Activated B cell treated with CpG ODN at 0.5 μM for 24 hours (primary cell): ENCODE data around the gene ASTN1. TPM values are rescaled to one million over a fixed set of nuclear protein-coding genes. Genes with fewer than 3 reads are reported as not detected.

Source experiments
- ATAC-seq: fragments of 200-7000 bp; cut with Tn5 transposase; one replicate; pipeline ENCODE4 v1.10.0; 2021; ENCODE audit warnings: low read depth, mild to moderate bottlenecking, moderate library complexity
- CTCF ChIA-PET: fragments of 350-600 bp; sonication (Branson Sonifier 250); formaldehyde crosslinking; loops from one replicate; lab custom pipeline; 2021; ENCODE audit warnings: antibody characterized with exemption; lab: Charles Lee
- POLR2A ChIA-PET: fragments of 350-600 bp; sonication (Branson Sonifier 250); formaldehyde crosslinking; loops from one replicate; lab custom pipeline; 2021; ENCODE audit warnings: antibody characterized with exemption; lab: Charles Lee
- DNase-seq: peaks from one replicate; pipeline ENCODE4 v3.0.0; 2022
- H3K27ac Mint-ChIP-seq: one replicate; pipeline ENCODE4 v1.8.0; 2020; ENCODE audit warnings: mixed read lengths
- H3K27me3 Mint-ChIP-seq: one replicate; pipeline ENCODE4 v1.8.0; 2021; ENCODE audit warnings: mixed read lengths
- H3K36me3 Mint-ChIP-seq: one replicate; pipeline ENCODE4 v1.8.0; 2021; ENCODE audit warnings: low read depth, mixed read lengths
- H3K4me1 Mint-ChIP-seq: one replicate; pipeline ENCODE4 v1.8.0; 2021; ENCODE audit warnings: mixed read lengths
- H3K4me3 Mint-ChIP-seq: one replicate; pipeline ENCODE4 v1.8.0; 2020; ENCODE audit warnings: mild to moderate bottlenecking, mixed read lengths
- H3K9me3 Mint-ChIP-seq: one replicate; pipeline ENCODE4 v1.8.0; 2020; ENCODE audit warnings: mixed read lengths
- intact Hi-C: fragments of 100-400 bp; cut with micrococcal nuclease; formaldehyde crosslinking; loops from one replicate; pipeline ENCODE4 v1.15.1; 2024
- total RNA-seq: library from RNA; stranded (reverse); gene quantifications from 2 replicates; pipeline ENCODE4 v1.2.3, GENCODE V29; 2022
- TF ChIP-seq, protein P1 (sequence below): fragments of 200-600 bp; IDR thresholded peaks from one replicate; pipeline ENCODE4 v1.8.0; 2022; ENCODE audit warnings: antibody characterized with exemption, mild to moderate bottlenecking

The ASTN1 gene
- total RNA-seq, 1 donor from 2014 or later, result not detected

DNA sequence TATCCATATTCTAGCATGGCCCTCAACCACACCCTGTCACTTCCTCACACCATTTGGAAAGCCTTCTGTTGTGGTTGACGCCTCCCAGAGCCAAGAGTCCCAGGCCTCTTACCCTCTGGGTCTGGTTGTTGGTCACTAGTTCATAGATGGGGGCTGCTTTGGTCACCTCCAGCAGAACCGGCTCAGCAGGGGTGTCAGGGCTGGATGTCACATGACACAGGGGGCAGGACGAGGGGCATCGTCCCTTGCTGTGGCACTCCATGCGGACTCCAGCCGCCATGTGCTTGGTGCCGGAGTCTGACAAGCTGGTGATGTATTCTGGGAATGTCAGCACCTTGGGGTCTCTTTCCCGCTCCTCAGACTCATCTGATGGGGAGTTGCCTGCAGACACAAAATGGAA lies 270.1 kb downstream of the ASTN1 start:
- H3K36me3 Mint-ChIP-seq, result no peaks in the 10 kb centered on the region
- DNase-seq, result no peak
- H3K9me3 Mint-ChIP-seq, result no peaks in the 10 kb centered on the region
- ATAC-seq, result no peak
- H3K27ac Mint-ChIP-seq, result no peak overlapping the region
- CTCF ChIA-PET, result no interaction called here
- H3K27me3 Mint-ChIP-seq, result peaks cover 12% of the 10 kb centered on the region
- intact Hi-C loops, result no loop called here
- POLR2A ChIA-PET, result no interaction called here
- no peak overlapping the region for H3K4me3 Mint-ChIP-seq
- TF ChIP-seq, protein P1, sequence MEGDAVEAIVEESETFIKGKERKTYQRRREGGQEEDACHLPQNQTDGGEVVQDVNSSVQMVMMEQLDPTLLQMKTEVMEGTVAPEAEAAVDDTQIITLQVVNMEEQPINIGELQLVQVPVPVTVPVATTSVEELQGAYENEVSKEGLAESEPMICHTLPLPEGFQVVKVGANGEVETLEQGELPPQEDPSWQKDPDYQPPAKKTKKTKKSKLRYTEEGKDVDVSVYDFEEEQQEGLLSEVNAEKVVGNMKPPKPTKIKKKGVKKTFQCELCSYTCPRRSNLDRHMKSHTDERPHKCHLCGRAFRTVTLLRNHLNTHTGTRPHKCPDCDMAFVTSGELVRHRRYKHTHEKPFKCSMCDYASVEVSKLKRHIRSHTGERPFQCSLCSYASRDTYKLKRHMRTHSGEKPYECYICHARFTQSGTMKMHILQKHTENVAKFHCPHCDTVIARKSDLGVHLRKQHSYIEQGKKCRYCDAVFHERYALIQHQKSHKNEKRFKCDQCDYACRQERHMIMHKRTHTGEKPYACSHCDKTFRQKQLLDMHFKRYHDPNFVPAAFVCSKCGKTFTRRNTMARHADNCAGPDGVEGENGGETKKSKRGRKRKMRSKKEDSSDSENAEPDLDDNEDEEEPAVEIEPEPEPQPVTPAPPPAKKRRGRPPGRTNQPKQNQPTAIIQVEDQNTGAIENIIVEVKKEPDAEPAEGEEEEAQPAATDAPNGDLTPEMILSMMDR, result no peak
- peaks cover 6% of the 10 kb centered on the region for H3K4me1 Mint-ChIP-seq

DNA sequence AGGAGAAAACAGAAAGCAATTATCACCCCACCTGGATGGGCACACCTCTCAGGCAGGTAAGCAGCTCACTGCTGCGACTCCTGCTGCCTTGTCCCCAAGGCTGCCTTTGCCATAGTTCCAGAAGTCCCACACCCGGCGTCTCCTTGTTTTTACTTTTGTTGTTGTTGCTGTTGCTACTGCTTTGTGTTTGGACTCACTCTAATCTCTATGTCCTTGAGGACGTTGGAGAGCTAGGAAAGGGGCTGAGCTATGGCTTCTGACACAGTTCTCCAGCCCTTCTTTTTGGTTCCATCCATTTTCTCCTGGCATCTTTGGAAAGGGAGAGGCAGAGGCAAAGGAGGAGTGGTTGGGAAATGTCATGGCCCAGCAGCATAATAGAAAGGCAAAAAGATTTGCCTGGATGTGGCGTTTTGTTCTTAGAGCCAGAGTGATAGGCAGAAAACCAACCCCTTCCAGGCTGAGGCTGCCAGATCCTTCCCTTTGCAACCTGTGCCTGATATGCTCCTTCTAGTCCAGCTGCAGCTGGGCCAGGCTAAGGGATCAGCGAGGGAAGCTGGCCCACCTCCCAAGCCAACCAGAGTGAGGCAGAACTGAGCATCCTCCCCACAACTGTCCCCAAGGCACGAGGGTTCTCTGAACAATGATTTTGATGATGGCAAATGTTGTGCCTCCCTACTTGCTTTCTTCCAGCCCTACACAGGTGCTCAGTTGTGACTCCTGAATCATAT lies 270.7 kb downstream of the ASTN1 start:
- no peak overlapping the region for H3K4me3 Mint-ChIP-seq
- no peaks in the 10 kb centered on the region for H3K36me3 Mint-ChIP-seq
- intact Hi-C loops, result no loop called here
- no peaks in the 10 kb centered on the region for H3K9me3 Mint-ChIP-seq
- no peak overlapping the region for H3K27ac Mint-ChIP-seq
- ChIA-PET POLR2A (no interaction called here), CTCF (no interaction called here)
- H3K27me3 Mint-ChIP-seq, result peaks cover 12% of the 10 kb centered on the region
- DNase-seq (no peak), ATAC-seq (no peak)
- H3K4me1 Mint-ChIP-seq, result peaks cover 6% of the 10 kb centered on the region
- TF ChIP-seq, protein P1, result no peak

DNA sequence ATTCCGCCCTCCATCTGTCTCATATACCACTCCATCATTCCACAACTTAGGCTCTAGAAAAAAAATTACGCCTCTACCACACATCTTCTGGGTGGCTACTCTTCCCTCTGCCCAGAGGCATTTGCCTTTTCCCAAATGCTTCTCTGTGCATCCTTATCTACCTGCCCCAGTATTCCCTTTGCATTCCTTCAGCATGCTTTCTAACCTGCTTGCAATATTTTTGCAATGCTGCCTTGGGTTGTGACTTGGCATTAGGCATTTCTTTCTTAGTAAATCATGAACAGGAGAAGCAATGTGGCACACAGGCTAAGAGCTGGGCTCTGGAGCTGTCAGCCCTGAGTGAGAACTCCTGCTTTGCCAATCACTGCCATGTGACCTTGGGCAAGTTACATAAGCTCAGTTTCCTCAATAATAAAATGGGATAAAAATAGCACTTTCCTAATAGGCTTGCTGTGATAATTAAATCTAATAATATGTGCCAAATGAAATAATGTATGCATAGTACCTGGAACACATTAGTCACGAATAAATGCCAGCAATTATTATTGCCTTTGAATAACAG lies 276.0 kb downstream of the ASTN1 start:
- TF ChIP-seq, protein P1, result no peak
- H3K9me3 Mint-ChIP-seq, result no peaks in the 10 kb centered on the region
- peaks cover 13% of the 10 kb centered on the region for H3K27me3 Mint-ChIP-seq
- CTCF ChIA-PET, result no interaction called here
- no peak overlapping the region for H3K27ac Mint-ChIP-seq
- DNase-seq (no peak), ATAC-seq (no peak)
- H3K36me3 Mint-ChIP-seq, result no peaks in the 10 kb centered on the region
- no peak overlapping the region for H3K4me3 Mint-ChIP-seq
- POLR2A ChIA-PET, result no interaction called here
- intact Hi-C loops, result no loop called here
- H3K4me1 Mint-ChIP-seq, result no peaks in the 10 kb centered on the region

DNA sequence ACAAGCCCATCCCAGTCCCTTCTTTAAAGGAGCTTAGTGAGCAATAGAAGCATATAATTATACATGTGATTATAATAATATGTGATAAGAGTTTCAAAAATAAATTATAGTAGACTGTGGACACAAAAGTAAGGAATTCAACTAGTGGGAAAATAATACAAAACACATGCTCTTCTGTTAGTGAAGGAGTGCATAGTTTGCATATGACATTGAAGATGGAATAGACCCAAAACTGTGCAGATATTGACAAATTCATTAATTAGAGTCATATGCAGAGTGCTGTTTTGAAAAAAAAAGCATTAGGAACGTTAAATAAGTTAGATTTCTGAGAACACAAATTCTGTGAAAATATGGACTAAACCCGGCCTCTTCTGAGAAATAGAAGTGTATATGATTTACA lies 278.8 kb downstream of the ASTN1 start:
- intact Hi-C loops, result no loop called here
- Mint-ChIP-seq H3K9me3 (no peaks in the 10 kb centered on the region), H3K27ac (no peak overlapping the region), H3K27me3 (peaks cover 13% of the 10 kb centered on the region), H3K4me1 (no peaks in the 10 kb centered on the region), H3K36me3 (no peaks in the 10 kb centered on the region), H3K4me3 (no peak overlapping the region)
- ATAC-seq, result no peak
- no peak for DNase-seq
- CTCF ChIA-PET, result interaction anchor here (1.6 kb wide), 1 partner anchor 12 kb away, joined by 4 read pairs; no protein-coding TSS in a partner anchor
- TF ChIP-seq, protein P1, result no peak
- POLR2A ChIA-PET, result no interaction called here

DNA sequence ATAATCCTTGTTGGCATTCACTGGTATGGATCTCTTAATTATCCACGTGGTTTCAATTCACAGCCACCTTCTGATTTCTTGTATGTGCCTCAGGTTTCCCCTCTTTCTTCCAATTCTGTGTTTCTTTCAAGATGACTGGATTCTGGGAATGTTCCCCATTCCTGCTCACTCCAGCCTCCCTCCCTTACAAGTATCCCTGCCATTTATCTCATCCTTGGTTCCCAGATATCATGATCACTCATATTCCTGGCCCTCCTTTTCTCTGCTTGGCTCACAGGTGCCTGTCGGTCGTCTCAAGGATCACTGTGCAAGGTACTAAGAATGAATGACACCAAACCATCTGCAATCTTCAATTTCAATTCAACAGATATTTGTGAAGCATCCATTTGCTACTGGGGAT lies 279.2 kb downstream of the ASTN1 start:
- TF ChIP-seq, protein P1, result no peak
- H3K4me3 Mint-ChIP-seq, result no peak overlapping the region
- H3K27me3 Mint-ChIP-seq, result peaks cover 12% of the 10 kb centered on the region
- intact Hi-C loops, result no loop called here
- H3K27ac Mint-ChIP-seq, result no peak overlapping the region
- no peaks in the 10 kb centered on the region for H3K4me1 Mint-ChIP-seq
- ChIA-PET POLR2A (no interaction called here), CTCF (no interaction called here)
- no peak for ATAC-seq
- H3K36me3 Mint-ChIP-seq, result no peaks in the 10 kb centered on the region
- no peak for DNase-seq
- H3K9me3 Mint-ChIP-seq, result no peaks in the 10 kb centered on the region
